Posterior vena cava (tissue), 2 donors: Measurements from ENCODE around the gene GPR108. TPM values are rescaled to one million over a fixed set of nuclear protein-coding genes. Genes with fewer than 3 reads are reported as not detected.

Source experiments
- DNase-seq: peaks from one replicate; pipeline ENCODE4 v3.0.0-alpha.2; 2020; ENCODE audit warnings: low spot score
- intact Hi-C, 2 donors: fragments of 100-400 bp; cut with DNase I; formaldehyde crosslinking; loops; one replicate each; pipeline versions ENCODE4 v1.14.1 to v1.14.2; 2022 to 2023
- total RNA-seq, 2 donors: library from RNA; stranded (reverse); fragmentation: NEBNext Ultra II Directional; extraction: Animal tissue kit (Norgen Biotek cat#: 25700); gene quantifications; one replicate each; pipeline ENCODE4 v1.2.1, GENCODE V29; 2021
- donor health status: DM: yes; HTN: yes; CAD: no.
- donor health status: DM: yes; HTN: yes; CAD: no.

The GPR108 gene
- total RNA-seq, 2 donors from 2014 or later, result 39.3 to 43.4 TPM

GRCh38 chr19:6725513-6726231, 11.7 kb downstream of the GPR108 start:
- DNase-seq, result no peak
- intact Hi-C loops, result no loop called here

- intact Hi-C loops, result no loop called here
- peak; percentile 66 for DNase-seq
These were observed 12.5 kb downstream of the GPR108 start for GRCh38 chr19:6724631-6725492.

DNA sequence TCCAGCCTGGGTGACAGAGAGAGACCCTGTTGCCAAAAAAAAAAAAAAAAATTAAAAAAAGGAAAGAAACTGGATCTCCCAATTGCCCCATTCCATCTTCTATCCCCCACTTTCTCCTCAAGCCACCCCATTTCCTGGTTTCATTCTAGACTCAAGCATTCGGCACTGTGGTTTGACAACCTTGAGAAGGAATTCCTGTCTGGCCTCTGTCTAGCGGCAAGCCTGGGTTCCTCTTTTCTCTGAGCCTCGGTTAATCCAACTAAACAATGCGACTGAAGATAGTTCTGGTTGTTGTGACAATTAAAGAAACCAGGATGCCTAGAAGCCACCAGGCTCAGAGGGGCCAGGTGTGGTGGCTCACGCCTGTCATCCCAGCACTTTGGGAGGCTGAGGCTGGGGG, 13.6 kb downstream of the GPR108 start:
- intact Hi-C loops, result no loop called here
- DNase-seq, result peak; percentile 40

GRCh38 chr19:6723108-6723618, 14.2 kb downstream of the GPR108 start:
- intact Hi-C loops, result no loop called here
- DNase-seq, result peak; percentile 79

DNA sequence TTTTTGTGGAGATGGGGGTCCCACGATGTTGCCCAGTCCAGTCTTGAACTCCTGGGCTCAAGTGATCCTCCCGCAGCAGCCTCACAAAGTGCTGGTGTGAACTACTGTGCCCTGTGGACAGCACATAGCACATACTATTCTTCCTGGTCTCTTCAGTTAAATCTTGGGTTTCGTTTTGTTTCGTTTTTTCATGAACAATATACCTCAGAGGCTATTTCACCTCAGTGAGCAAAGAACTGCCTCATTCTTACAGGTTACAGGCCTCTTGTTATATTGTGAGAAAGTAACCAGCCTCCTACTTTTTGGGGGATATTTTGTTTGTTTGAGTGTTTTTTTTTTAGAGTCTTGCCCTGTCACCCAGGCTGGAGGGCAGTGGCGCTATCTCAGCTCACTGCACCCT, 15.6 kb downstream of the GPR108 start:
- intact Hi-C loops, result no loop called here
- no peak for DNase-seq

- intact Hi-C loops, result no loop called here
- no peak for DNase-seq
These were observed 16.3 kb downstream of the GPR108 start for GRCh38 chr19:6721138-6721474.

DNA sequence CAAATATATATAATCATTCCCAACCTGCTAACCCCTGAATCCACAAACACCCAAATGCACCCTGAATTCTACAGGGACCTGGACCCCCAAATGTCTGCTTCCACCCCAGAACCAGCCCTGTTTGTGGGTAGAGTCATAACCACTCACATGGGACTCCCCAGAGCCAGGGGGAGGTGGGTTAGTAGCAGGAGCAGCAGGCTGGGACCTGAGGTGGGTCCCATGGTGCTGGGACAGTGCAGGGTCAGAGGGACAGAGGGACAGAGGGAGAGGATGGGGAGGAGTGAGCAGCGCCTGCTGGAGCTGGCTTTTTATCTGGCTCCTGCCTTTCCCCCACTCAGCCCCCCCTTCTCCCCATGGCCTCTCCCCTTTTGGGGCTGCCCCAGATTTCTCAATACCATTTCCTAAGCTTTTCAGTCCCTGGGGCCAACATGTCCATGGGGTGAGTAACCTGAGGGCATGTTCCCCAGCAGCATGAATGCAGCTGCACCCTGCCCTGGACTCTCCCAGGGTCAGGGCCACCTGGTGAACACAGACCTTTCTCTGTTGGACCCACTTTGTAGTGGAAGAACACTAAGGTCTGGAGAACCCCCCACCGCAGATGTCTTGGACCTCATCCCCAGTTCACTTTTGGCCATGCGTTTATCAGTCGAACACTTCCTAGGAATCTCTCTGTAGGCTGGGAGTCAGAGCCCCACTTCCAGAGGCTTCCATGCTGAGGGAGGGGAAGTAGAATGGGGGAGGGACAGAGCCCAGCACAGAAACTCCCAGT, 16.8 kb downstream of the GPR108 start, which contains the start of gene C3:
Gene C3, minus strand, starts transcription at position 282 of the 769 bp plus-strand sequence. Its CDS starts 61 bp downstream, at position 221.
- intact Hi-C loops, result no loop called here
- peak; percentile 87 for DNase-seq

- intact Hi-C loops, result no loop called here
These were observed 17.4 kb downstream of the GPR108 start for GRCh38 chr19:6719992-6720368.

DNA sequence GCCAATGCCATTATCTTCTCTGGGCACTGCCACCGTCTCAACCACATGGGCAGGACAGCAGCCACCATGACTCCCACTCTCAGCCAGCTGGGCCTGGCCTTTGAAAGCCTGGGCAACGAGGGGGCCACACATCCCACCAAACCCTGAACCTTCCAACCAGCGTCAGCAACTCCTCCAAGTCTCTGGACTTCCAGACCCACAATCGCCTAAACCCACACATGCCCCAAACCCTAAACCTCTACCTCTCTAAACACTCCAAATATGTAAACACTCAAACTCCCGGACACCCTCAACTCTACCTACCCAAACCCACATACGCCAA, 17.9 kb downstream of the GPR108 start:
- no peak for DNase-seq
- intact Hi-C loops, result no loop called here

More at GRCh38 chr19:6719992-6720368, 17.4 kb downstream of the GPR108 start:
- DNase-seq, result no peak

DNA sequence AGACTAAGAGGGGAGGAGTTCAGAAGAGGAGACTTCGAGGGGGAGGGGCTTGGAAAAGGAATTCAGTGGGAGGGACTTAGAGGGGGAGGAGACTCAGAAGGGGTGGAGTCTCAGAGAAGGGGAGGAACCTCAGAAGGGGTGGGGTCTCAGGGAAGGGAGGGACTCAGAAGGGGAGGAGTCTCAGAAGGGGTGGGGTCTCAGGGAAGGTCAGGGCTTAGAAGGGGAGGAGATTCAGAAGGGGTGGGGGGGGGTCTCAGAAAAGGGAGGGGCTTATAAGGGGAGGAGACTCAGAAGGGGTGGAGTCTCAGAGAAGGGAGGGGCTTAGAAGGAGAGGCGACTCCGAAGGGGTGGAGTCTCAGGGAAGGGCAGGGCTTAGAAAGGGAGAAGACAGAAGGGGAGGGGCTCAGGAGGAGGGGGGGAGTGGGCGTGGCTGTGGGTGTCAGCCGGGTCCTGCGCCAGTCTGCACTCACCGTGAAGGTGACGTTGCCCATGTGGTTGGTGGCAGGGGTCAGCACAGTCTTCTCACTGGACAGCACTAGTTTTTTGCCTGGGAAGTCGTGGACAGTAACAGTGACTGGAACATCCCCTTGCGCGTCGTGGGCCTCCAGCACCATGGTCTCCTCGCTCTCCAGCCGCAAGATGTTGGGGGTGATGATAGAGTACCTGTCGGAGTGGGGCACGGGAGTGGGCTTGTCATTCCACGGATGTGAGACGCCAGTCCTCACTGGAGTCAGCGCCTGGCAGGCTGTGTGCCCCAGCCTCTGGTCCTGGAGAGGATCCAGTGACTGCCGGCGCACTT, 18.4 kb downstream of the GPR108 start:
- intact Hi-C loops, result no loop called here
- peak; percentile 80 for DNase-seq

DNA sequence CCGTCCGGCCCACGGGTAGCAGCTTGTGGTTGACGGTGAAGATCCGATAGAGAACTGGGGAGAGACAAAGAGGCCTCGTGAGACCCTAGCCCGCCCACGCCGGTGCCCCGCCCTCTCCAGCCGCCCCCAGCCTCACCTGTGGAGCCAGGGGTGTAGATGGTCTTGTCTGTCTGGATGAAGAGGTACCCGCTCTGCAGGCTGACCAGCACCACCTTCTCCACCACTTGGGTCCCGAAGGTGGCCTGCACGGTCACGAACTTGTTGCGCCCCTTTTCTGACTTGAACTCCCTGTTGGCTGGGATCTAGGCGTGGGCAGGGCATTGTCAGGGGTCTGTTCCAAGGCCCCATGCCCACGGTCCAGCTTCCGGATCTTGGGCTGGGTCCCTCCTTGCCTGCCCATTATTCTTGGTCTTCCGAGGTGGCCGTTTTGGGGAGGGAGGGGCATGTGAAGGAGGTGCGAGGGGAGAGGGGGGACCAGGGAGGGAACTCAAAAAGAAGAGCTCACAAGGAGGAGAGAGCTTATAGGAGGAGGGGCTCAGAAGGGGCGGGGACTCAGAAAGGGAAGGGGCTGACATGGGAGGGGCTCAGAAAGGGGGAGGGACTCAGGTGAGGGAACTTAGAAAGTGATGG, 19.2 kb downstream of the GPR108 start:
- peak; percentile 80 for DNase-seq
- intact Hi-C loops, result no loop called here

DNA sequence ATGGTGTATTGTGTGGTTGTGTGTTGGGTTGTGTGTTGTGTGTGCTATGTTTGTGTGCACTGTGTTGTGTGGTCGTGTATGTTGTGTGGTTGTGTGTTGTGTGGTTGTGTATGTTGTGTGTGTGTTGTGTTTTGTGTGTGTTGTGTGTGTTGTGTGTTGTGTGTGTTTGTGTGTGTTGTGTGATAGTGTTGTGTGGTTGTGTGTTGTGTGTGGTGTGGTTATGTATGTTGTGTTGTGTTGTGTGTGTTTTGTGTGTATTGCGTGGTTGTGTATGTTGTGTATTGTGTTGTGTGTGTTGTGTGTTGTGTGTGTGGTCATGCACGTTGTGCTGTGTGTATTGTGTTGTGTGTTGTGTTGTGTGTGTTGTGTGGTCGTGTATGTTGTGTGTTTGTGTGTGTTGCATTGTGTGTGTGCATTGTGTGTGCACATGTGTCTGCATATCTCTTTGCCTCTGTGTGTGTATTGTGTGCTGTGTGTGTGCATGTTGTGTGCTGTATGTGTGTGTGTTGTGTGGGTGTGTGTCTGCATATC, 19.9 kb downstream of the GPR108 start:
- intact Hi-C loops, result no loop called here
- no peak for DNase-seq

- DNase-seq, result peak; percentile 78
- intact Hi-C loops, result no loop called here
These were observed 20.3 kb downstream of the GPR108 start for GRCh38 chr19:6717036-6717435.

DNA sequence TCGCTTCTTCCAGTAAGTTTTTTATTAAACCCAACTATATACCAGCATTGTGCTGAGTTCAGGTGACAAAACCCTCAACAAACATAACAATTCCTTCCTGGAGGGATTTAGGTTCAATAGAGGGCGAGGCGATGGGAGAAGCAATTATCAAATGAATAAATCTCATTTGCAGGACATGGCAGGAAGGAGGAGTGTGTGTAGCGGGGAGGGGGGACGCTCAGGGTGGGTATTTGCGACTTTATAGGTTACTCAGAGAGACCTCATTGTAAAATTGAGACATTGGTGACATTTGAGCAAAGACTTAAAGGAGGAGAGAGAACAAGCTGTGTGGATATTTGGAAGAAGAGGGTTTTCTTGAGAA, 20.8 kb downstream of the GPR108 start:
- intact Hi-C loops, result no loop called here
- DNase-seq, result no peak

- intact Hi-C loops, result no loop called here
- peak; percentile 41 for DNase-seq
These were observed 22.4 kb downstream of the GPR108 start for GRCh38 chr19:6714749-6715555.

- intact Hi-C loops, result no loop called here
These were observed 23.3 kb downstream of the GPR108 start for GRCh38 chr19:6713773-6714692.

More at GRCh38 chr19:6713773-6714692, 23.3 kb downstream of the GPR108 start:
- DNase-seq, result peak; percentile 51
